D721Med (cell line): ENCODE measurements around the gene L3MBTL3.

Experiments used
- DNase-seq: peaks from one replicate; pipeline ENCODE4 v3.0.0; 2011; ENCODE audit warnings: low spot score; ENCODE audit not compliant: insufficient read length
- FAIRE-seq: peaks from 2 replicates; lab custom pipeline; 2011; peaks lifted over from hg19 to GRCh38; lab: Jason Lieb, UNC
- CTCF ChIP-seq: IDR thresholded peaks from 2 replicates; pipeline ENCODE4 v1.5.1; 2012; ENCODE audit warnings: mild to moderate bottlenecking, control low read depth; ENCODE audit not compliant: insufficient read depth; ENCODE audit errors: missing control alignments

Gene L3MBTL3

GRCh38 chr6:130027948-130028347, 9.6 kb downstream of the L3MBTL3 start:
- TF ChIP-seq CTCF, result no peak
- no peak for FAIRE-seq

GRCh38 chr6:130029163-130029562, 10.8 kb downstream of the L3MBTL3 start:
- FAIRE-seq (no peak), DNase-seq (no peak)
- TF ChIP-seq CTCF, result no peak

More at GRCh38 chr6:130027948-130028347, 9.6 kb downstream of the L3MBTL3 start:
- no peak for DNase-seq

- FAIRE-seq, result no peak
- no peak for DNase-seq
- TF ChIP-seq CTCF, result no peak
Measured at GRCh38 chr6:130032758-130033340, 14.5 kb downstream of the L3MBTL3 start.

- no peak for FAIRE-seq
- DNase-seq, result no peak
- TF ChIP-seq CTCF, result no peak
Measured at GRCh38 chr6:130033949-130034348, 15.6 kb downstream of the L3MBTL3 start.

- DNase-seq (no peak), FAIRE-seq (no peak)
- no peak for TF ChIP-seq CTCF
Measured at GRCh38 chr6:130034378-130035146, 16.2 kb downstream of the L3MBTL3 start.

GRCh38 chr6:130035211-130035610, 16.8 kb downstream of the L3MBTL3 start:
- FAIRE-seq, result no peak
- DNase-seq, result no peak
- no peak for TF ChIP-seq CTCF
